DMS53 (cell line): ENCODE results near the gene ANKRD39.
"Not testable (repeated sequence)": the region's sequence is repeated elsewhere in the genome, so short reads cannot be mapped to it uniquely, and the experiment has no call there.

Experiments used
- DNase-seq: peaks from one replicate; lab custom pipeline; 2025; lab: John Stamatoyannopoulos, UW

ANKRD39 gene

DNA sequence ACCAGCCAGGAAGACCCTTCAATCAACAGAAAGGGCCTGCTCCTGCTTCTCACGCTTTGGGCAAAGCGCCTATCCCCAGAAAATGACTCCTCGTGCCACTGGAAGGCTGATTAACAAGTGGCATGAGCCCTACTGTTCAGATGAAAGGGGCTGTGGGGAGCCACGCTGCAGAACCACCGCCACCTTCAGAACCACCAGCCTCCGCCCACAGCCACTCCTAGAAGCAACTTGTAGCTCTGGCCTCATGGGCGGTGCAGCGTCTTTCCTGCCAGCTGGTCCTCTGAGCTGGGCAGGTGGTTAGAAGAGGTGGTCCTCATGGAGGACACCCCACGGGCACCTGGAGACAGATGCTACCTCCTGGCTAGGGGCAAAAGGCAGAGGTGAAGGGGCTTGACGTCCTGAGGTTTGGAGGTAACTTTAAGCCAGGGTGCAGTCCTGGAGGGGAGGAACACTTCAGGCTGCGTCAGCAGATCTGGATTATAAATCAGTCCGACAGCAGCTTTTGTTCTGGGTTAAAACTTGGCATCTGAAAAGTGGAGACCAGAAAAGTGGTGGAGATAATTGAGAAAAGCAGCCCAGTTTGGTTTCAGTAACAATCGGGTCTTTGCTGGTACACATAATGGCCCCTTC is 12.9 kb upstream of the ANKRD39 start:
- DNase-seq: peak; percentile 71

DNA sequence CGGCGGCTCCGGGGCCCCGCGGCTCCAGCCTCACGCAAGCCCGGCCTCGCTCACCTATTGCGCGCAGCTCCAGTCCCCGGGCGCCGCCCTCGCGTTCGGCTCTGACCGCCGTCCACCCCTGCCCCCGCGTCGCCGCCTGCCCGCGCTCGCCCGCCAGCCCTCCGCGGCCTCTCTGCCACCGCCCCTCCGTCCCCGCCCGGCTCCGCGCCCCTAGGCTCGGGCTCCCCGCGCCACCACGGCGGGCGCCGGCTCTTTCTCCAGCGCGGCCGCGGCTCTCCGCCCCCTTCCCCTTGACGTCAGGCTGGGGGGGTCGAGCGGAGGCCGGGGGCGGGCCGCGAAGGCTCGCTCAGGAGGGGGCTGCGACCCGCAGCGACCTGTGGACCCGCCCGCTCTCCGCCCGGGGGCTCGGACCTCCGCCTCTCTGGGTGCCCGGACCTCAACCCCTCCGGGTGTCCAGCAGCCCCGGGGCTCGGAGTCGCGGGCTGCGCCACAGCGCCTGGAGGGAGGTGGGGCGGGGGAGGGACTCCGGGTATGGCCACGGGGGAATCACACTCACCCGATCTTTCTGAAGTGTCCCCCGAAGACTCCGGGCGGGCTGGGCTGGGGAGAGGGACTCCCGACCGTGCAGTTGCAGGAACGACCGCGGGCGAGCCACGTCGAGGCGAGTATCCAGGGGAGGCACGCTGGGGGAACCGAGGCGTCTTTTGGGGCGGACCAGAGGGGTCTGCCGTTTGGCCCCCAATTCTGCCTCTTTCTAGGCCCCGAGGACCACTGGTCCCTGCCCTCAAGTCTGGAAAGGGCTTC is 12.2 kb upstream of the ANKRD39 start, which contains the start of gene SEMA4C:
SEMA4C (minus strand) TSS at position 259 of the 804 bp plus-strand sequence. CDS start 2,194 bp downstream, outside the sequence.
- DNase-seq: peak; percentile 88

DNA sequence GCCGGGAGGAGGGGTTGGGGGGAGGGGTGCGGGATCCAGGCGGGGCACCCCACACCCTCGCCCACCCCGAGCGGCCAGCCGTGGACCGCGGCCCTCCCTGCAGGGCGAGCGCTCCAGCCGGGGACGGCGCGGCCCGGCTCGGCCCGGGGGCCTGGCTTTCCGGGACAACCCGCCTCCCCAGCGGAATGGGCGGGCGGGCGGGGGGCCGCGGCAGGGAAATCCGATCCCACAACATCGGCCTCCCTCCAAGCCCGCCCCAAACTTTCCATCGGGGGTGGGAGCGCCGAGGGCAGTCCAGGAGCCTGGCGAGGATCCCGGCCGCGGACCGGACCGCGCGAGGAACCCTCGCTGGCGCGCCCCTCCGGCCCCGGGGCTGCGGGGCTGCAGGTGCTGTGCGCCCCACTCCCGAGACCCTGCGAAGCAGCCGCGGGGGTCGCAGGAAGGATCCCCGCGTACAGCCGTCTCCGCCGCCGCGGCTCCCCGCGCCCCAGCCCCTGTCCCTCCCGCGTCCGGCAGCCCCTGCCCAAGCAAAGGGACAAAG is 11.5 kb upstream of the ANKRD39 start:
- peak; percentile 77 for DNase-seq

- peak; percentile 92 for DNase-seq
These were observed 10.9 kb upstream of the ANKRD39 start for GRCh38 chr2:96868555-96869280.

GRCh38 chr2:96867756-96868554 is 10.1 kb upstream of the ANKRD39 start:
- DNase-seq: no peak

DNA sequence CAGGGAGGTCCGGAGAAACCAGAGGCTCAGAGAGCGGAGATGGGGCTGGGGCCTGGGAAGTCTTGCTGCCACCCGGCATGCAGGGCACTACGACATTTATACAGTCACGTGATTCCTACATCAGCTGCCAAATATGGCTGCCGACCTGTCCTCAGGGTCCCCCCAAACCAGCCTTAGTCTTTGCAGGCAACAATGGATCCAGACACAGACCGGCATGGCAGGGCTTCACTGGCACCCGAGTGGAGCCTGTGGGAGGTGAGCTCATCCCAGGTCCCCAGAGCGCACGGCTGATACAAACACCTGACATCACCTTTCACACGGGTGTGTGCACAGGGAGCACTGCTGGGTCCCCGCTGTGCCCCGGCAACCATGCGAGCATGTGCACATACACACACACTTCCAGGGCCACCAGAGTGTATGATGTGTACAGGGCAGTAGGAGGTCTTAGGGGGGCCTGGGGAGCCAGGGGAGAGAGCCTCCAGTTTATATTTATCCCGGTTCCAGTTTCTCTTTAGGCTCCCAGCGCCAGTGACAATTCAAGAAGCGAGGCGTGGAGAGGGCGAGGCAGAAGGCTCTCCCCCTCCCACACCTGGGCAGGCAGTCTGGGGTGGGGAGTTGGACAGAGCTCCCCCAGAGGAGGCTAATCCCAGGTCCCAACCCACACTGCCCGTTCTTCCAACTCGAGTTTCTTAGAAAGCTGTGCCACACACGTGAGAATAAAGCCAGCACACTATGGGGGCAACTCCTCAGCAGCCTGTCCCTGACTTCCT is 9.4 kb upstream of the ANKRD39 start:
- no peak for DNase-seq

- DNase-seq: no peak
These were observed 8.8 kb upstream of the ANKRD39 start for GRCh38 chr2:96866586-96866985.

GRCh38 chr2:96866149-96866548 is 8.3 kb upstream of the ANKRD39 start:
- DNase-seq: no peak

GRCh38 chr2:96865654-96866053 is 7.8 kb upstream of the ANKRD39 start:
- DNase-seq: no peak

DNA sequence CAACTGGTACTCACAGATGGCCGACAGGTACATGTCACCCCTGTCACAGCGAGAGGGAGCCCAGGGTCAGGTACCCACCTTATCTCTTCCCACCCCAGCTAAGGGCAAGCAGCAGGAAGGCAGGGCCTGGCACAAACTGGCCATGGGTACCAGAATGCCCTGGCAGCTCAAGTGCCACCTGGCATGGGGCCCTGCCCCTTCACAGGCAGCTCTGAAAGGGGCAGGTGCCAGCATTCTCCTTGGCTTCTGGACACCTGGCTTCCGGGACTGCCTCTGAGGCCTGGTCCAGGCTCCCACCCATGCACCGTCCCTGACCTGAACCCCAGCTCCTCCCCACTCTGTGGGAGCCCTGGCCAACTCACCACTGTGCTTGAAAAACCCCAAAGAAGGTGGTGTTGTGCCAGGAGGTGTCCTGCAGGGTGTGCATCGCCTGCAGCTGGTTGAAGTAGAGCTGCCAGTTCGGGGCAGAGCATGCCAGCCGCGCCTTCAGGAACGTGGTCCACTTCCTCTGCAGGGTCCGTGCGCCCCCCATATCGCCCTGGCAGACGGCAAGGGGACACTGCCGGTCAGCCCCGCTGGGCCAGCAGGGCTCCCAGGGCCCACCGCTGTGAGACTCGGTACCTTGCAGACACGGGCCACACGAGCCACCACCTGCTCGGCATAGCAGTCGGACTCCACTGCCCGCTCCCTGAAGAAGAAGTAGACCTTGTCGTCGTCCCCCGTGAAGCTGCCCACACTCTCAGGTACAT is 6.7 kb upstream of the ANKRD39 start:
- DNase-seq: peak; percentile 50

DNA sequence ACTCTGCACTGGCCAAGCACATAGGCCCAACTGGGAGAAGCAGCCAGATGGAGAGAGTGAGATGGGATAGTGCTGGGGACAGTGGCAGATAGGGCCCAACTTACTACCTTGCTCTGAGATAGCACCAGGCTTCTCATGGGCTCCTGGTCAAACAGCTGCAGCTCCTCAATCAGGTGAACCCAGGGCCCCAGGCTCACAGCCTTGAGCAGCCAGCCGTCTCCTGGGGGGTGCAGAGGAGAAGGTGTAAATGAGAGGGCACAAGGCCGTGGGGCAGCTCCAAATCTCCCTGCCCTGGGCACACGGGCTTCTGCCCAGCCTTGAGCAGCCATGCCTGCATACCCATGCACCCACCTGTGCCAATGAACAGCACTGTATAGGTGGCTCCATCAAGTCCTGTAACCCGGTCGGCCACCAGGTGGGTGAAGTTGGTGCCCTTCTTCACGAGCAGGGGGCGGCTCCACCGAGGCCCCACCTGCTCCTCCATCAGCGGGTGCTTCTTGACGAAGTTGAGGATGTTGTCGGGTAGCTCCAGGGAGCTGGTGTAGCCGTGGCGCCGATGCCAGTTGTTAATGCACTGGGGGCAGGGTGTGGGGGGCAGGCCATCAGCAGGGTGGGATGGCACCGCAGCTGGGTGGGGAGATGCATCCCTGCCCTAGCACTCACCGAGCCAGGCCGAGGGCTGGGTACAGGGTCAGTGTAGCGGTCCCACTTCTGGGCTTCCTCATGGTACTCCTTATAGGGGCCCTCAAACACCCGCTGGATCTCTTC is 5.9 kb upstream of the ANKRD39 start:
- DNase-seq: no peak

DNA sequence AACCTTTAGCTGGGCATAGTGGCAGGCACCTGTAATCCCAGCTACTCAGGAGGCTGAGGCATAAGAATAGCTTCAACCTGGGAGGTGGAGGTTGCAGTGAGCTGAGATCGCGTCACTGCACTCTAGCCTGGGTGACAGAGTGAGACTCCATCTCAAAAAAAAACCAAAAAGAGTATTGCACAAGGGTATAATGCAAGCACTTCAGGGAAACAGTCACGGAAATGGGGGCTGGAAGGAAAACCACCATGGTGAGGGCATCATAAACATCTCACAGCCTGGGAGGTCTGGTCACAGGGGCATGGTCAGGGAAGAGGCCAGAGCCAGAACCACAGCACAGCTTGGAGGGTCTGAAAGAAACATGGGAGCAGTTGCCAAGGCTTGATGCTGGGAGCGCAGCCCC is 5.2 kb upstream of the ANKRD39 start:
- DNase-seq: not testable (repeated sequence)

DNA sequence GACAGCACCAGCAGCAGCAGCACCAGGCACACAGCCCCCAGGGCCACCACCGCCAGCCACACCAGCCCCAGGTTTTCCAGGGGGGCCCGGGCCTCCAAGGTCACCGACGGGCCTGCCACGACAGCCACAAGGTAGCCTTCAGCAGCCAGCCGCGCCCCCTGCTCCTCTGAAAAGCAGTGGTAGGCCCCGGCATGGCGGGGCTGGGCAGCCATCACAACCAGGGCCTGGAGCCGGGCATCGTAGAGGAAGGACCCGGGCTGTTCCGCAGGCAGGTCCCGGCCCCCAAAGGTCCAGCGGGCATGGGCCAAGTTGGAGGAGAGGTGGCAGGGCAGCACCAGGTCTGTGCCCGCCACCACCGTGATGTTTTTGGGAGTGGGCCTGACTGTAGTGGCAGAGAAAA is 3.3 kb upstream of the ANKRD39 start:
- no peak for DNase-seq

GRCh38 chr2:96860065-96861029 is 2.5 kb upstream of the ANKRD39 start:
- DNase-seq: peak; percentile 58

DNA sequence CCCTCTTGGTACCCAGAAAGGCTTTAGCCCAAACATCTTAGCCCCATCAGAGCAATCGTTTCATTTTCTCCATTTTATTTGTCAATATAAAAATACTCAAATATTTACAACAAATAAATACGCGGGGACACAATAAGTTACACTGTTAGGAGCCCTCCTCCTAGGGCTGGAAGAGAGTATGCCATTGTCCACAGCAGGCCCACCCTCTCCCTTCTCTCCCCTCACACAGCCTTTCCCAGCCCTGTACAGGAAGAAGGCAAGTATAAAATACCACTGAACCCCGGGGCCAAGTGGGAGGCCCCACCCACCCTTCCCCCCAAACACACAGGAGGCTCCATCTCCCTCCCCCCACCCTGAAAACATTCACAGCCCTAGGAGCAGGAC is 1.9 kb upstream of the ANKRD39 start:
- DNase-seq: no peak

DNA sequence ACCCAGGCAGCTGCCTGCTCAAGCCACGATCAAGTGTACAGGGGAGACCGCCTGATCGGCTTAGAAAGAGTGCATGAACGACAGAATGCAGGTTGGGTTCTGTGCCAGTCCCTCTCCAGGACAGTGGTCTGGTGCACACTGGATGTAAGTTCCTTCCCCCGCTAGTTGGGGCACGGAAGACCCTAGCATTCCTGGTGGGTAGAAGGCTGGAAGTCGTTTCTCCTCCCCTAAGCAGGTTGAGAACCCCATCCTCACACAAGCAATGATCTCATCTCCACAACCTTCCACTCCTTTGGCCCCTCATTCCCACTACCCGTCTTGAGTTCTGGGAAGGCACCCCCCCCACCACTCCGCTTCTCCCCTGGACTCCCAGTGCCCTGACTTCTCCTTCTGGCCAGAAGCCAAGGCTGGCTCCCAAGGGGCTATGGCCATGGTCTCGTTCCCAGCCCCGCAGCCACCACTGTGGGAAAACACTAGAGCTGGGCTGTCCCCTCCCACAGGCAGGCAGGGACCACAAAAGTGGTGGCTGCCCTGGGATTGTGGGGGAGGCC is 1.4 kb upstream of the ANKRD39 start:
- peak; percentile 62 for DNase-seq

- DNase-seq: peak; percentile 86
These were observed 795 bp downstream of the ANKRD39 start for GRCh38 chr2:96856776-96857666.
